LNCaP clone FGC (cell line): Measurements from ENCODE around the gene BRAF.
"Not testable (repeated sequence)": the region's sequence is repeated elsewhere in the genome, so short reads cannot be mapped to it uniquely, and the experiment has no call there.

Experiments used
- DNase-seq: peaks from one replicate; pipeline ENCODE4 v3.0.0-alpha.2; 2011; ENCODE audit warnings: low read depth
- H3K4me3 ChIP-seq: 2 replicates; pipeline ENCODE4 v1.5.1; 2011; ENCODE audit warnings: mild to moderate bottlenecking, low read depth, low read length, control low read depth
- TF ChIP-seq, protein P1 (sequence below): IDR thresholded peaks from 2 replicates; pipeline ENCODE4 v1.5.1; 2012; ENCODE audit warnings: mild to moderate bottlenecking; ENCODE audit not compliant: control insufficient read depth, insufficient read depth; ENCODE audit errors: extremely low read depth

Gene BRAF

DNA sequence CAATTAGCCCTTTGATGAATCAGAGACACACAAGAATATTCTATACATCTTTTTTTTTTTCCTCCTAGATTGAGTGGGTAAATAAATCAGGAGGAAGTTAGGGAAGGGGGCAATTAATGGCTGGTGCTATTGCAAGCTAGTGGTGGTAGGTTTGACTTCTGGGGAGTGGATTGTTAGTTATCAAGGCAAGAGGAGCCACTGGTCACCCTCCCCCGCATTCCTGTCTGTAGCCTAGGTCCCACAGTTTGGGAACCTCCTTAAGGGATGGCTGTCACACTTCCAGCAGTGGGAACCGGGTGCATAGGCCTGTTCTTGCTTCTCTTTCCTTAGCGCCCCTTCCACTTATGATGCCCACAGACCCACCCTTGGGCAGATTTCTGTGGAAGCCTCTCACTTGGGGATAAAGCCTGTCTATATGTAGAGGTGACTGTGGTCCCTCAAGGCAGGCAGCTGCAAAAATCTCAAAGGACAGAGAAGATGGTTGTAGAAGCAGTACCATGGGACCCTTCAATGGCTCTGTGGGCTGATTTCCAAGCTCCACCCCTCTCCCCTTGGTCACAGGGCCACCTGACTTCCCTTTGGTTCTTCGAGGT lies 254.3 kb downstream of the BRAF start:
- TF ChIP-seq, protein P1, sequence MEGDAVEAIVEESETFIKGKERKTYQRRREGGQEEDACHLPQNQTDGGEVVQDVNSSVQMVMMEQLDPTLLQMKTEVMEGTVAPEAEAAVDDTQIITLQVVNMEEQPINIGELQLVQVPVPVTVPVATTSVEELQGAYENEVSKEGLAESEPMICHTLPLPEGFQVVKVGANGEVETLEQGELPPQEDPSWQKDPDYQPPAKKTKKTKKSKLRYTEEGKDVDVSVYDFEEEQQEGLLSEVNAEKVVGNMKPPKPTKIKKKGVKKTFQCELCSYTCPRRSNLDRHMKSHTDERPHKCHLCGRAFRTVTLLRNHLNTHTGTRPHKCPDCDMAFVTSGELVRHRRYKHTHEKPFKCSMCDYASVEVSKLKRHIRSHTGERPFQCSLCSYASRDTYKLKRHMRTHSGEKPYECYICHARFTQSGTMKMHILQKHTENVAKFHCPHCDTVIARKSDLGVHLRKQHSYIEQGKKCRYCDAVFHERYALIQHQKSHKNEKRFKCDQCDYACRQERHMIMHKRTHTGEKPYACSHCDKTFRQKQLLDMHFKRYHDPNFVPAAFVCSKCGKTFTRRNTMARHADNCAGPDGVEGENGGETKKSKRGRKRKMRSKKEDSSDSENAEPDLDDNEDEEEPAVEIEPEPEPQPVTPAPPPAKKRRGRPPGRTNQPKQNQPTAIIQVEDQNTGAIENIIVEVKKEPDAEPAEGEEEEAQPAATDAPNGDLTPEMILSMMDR = no peak
- no peak overlapping the region for H3K4me3 ChIP-seq
- DNase-seq = no peak

DNA sequence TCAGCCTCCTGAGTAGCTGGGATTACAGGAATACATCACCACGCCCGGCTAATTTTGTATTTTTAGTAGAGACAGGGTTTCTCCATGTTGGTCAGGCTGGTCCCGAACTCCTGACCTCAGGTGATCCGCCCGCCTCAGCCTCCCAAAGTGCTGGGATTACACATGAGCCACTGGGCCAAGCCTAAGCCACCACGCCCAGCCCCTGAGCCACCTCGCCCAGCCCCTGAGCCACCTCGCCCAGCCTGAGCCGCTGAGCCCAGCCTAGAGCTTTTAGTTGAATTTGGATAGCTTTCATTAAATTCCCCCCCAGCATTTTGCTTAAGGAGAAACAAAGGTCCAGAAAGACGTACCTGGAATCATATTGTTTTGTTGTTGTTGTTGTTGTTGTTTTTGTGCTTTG lies 254.9 kb downstream of the BRAF start:
- not testable (repeated sequence) for DNase-seq, H3K4me3 ChIP-seq

DNA sequence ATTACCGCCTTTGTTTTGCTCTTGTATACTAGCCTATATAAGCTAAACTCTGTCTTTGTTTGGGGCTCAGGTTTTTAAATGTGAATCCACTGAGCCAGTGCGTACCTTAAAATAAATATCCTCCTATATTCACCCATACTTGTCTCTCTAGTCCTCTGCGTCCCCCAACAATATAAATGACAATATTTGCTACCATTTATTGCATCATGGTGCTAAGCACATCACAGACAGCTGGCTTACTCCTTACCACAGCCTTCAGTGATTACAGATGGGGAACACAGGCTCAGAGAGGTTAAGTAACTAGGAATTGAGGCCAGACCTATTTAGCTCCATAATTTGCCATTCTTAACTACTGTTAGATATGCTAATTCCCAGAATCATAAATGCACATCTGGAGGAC lies 255.4 kb downstream of the BRAF start:
- DNase-seq = no peak
- H3K4me3 ChIP-seq = no peak overlapping the region
- TF ChIP-seq, protein P1 = no peak
